Measurements from ENCODE around the gene CDR2. TPM values are rescaled to one million over a fixed set of nuclear protein-coding genes. Genes with fewer than 3 reads are reported as not detected.
A peak's percentile ranks its signal among the peaks of the same experiment; 100 is the strongest.

The CDR2 gene
- total and polyA plus RNA-seq, 2 of the 13 experiments (the other 11 are each of a cell fraction or from before 2014, with no cell fraction given), result 59.0 to 78.9 TPM

DNA sequence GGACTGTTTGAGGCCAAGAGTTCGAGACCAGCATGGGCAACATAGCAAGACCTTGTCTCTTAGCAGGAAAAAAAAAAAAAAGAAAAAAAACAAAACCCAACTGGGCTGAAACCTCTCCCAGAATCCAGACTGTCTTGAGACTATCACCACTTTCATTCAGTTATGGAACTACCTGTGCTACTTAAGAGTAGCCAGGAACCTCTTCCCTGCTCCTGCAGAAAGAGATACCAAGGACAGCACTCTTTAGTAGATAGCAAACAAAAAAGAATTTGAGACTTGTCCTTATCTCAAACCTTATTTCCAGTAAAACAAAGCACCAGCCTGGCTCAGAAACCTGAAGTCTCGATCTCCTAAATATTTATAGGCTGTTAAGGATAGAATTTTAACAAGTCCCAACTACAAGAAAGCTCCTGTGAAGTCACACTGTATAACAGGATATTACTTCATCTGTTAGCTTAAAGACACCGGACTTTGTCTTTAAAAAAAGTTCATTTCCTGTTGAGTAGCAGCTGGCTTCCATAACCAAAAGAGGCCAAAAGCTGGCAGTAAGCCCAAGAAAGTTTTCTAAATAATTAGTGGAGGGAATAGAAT lies 5.1 kb downstream of the CDR2 start (continued):
- TF ChIP-seq, protein P1, sequence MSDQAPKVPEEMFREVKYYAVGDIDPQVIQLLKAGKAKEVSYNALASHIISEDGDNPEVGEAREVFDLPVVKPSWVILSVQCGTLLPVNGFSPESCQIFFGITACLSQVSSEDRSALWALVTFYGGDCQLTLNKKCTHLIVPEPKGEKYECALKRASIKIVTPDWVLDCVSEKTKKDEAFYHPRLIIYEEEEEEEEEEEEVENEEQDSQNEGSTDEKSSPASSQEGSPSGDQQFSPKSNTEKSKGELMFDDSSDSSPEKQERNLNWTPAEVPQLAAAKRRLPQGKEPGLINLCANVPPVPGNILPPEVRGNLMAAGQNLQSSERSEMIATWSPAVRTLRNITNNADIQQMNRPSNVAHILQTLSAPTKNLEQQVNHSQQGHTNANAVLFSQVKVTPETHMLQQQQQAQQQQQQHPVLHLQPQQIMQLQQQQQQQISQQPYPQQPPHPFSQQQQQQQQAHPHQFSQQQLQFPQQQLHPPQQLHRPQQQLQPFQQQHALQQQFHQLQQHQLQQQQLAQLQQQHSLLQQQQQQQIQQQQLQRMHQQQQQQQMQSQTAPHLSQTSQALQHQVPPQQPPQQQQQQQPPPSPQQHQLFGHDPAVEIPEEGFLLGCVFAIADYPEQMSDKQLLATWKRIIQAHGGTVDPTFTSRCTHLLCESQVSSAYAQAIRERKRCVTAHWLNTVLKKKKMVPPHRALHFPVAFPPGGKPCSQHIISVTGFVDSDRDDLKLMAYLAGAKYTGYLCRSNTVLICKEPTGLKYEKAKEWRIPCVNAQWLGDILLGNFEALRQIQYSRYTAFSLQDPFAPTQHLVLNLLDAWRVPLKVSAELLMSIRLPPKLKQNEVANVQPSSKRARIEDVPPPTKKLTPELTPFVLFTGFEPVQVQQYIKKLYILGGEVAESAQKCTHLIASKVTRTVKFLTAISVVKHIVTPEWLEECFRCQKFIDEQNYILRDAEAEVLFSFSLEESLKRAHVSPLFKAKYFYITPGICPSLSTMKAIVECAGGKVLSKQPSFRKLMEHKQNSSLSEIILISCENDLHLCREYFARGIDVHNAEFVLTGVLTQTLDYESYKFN (CRISPR knock-in tag; conservative IDR thresholded peaks at IDR 0.05), result peak; percentile 79
- peak; percentile 87 for TF ChIP-seq MIXL1 (CRISPR knock-in tag; IDR thresholded peaks at IDR 0.05)
- TF ChIP-seq, protein P2, sequence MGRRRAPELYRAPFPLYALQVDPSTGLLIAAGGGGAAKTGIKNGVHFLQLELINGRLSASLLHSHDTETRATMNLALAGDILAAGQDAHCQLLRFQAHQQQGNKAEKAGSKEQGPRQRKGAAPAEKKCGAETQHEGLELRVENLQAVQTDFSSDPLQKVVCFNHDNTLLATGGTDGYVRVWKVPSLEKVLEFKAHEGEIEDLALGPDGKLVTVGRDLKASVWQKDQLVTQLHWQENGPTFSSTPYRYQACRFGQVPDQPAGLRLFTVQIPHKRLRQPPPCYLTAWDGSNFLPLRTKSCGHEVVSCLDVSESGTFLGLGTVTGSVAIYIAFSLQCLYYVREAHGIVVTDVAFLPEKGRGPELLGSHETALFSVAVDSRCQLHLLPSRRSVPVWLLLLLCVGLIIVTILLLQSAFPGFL (CRISPR knock-in tag; IDR thresholded peaks at IDR 0.05), result no peak
- TF ChIP-seq HDAC2 (CRISPR knock-in tag; IDR thresholded peaks at IDR 0.05), result peak; percentile 48; the same call in 1 of the 2 replicates
- peak in 1 of 2 experiments; percentile 18; a peak in 1 of 4 replicates for TF ChIP-seq POLR2A (IDR thresholded peaks at IDR 0.05; ENCODE audit: insufficient read depth in 1 of 2, low read depth in 2 of 2, low read length in 2 of 2)
- no peak for TF ChIP-seq ZSCAN30 (CRISPR knock-in tag; IDR thresholded peaks at IDR 0.05)
- TF ChIP-seq MED1 (CRISPR knock-in tag; IDR thresholded peaks at IDR 0.05), result peak; percentile 72
- TF ChIP-seq THAP11 (CRISPR knock-in tag; IDR thresholded peaks at IDR 0.05), result peak; percentile 52; the same call in 1 of the 2 replicates
- TF ChIP-seq ZMYM2 (CRISPR knock-in tag; IDR thresholded peaks at IDR 0.05), result peak; percentile 30; the same call in 1 of the 2 replicates
- TF ChIP-seq, protein P3, sequence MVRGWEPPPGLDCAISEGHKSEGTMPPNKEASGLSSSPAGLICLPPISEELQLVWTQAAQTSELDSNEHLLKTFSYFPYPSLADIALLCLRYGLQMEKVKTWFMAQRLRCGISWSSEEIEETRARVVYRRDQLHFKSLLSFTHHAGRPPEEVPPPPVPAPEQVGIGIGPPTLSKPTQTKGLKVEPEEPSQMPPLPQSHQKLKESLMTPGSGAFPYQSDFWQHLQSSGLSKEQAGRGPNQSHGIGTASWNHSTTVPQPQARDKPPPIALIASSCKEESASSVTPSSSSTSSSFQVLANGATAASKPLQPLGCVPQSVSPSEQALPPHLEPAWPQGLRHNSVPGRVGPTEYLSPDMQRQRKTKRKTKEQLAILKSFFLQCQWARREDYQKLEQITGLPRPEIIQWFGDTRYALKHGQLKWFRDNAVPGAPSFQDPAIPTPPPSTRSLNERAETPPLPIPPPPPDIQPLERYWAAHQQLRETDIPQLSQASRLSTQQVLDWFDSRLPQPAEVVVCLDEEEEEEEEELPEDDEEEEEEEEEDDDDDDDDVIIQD (CRISPR knock-in tag; IDR thresholded peaks at IDR 0.05; ENCODE audit: low read depth), result peak; percentile 75; the same call in 1 of the 2 replicates
- TF ChIP-seq ZNF12 (CRISPR knock-in tag; IDR thresholded peaks at IDR 0.05), result peak; percentile 19; the same call in 1 of the 2 replicates
- TF ChIP-seq, protein P4, sequence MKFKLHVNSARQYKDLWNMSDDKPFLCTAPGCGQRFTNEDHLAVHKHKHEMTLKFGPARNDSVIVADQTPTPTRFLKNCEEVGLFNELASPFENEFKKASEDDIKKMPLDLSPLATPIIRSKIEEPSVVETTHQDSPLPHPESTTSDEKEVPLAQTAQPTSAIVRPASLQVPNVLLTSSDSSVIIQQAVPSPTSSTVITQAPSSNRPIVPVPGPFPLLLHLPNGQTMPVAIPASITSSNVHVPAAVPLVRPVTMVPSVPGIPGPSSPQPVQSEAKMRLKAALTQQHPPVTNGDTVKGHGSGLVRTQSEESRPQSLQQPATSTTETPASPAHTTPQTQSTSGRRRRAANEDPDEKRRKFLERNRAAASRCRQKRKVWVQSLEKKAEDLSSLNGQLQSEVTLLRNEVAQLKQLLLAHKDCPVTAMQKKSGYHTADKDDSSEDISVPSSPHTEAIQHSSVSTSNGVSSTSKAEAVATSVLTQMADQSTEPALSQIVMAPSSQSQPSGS (CRISPR knock-in tag; IDR thresholded peaks at IDR 0.05), result peak; percentile 87
- TF ChIP-seq, protein P5, sequence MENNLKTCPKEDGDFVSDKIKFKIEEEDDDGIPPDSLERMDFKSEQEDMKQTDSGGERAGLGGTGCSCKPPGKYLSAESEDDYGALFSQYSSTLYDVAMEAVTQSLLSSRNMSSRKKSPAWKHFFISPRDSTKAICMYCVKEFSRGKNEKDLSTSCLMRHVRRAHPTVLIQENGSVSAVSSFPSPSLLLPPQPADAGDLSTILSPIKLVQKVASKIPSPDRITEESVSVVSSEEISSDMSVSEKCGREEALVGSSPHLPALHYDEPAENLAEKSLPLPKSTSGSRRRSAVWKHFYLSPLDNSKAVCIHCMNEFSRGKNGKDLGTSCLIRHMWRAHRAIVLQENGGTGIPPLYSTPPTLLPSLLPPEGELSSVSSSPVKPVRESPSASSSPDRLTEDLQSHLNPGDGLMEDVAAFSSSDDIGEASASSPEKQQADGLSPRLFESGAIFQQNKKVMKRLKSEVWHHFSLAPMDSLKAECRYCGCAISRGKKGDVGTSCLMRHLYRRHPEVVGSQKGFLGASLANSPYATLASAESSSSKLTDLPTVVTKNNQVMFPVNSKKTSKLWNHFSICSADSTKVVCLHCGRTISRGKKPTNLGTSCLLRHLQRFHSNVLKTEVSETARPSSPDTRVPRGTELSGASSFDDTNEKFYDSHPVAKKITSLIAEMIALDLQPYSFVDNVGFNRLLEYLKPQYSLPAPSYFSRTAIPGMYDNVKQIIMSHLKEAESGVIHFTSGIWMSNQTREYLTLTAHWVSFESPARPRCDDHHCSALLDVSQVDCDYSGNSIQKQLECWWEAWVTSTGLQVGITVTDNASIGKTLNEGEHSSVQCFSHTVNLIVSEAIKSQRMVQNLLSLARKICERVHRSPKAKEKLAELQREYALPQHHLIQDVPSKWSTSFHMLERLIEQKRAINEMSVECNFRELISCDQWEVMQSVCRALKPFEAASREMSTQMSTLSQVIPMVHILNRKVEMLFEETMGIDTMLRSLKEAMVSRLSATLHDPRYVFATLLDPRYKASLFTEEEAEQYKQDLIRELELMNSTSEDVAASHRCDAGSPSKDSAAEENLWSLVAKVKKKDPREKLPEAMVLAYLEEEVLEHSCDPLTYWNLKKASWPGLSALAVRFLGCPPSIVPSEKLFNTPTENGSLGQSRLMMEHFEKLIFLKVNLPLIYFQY (CRISPR knock-in tag; IDR thresholded peaks at IDR 0.05; ENCODE audit: borderline replicate concordance), result peak; percentile 67; the same call in 1 of the 2 replicates

Data from HepG2 (cell line).